HepG2 (cell line): ENCODE data around the gene UGT1A8.

Experiments
- EP300 ChIP-seq, 3 experiments: sonication (generic) in 1 of 3; formaldehyde crosslinking in 1 of 3; IDR thresholded peaks; 2 replicates each; pipeline versions ENCODE4 v1.5.1 to v1.6.1; 2011 to 2020; ENCODE audit warnings: low read depth in 2 of 3, low read length in 2 of 3, borderline replicate concordance in 1 of 3, improper control_type of control experiment in 1 of 3, mild to moderate bottlenecking in 1 of 3, missing genetic modification reagents in 1 of 3, moderate library complexity in 1 of 3
- FOXK1 ChIP-seq: sonication (generic); formaldehyde crosslinking; IDR thresholded peaks from 2 replicates; pipeline ENCODE4 v1.4.0; 2020; ENCODE audit warnings: low read depth, missing genetic modification reagents, borderline replicate concordance
- NFRKB ChIP-seq: fragments of 450-650 bp; IDR thresholded peaks from 2 replicates; pipeline ENCODE4 v1.6.1; 2017
- TF ChIP-seq, protein P1 (sequence below): sonication (generic); formaldehyde crosslinking; IDR thresholded peaks from 2 replicates; pipeline ENCODE4 v1.4.0; 2020; ENCODE audit warnings: low read depth, missing genetic modification reagents
- TF ChIP-seq, protein P2 (sequence below): sonication (generic); formaldehyde crosslinking; IDR thresholded peaks from 2 replicates; pipeline ENCODE4 v1.5.0; 2020; ENCODE audit warnings: mild to moderate bottlenecking, missing genetic modification reagents, moderate library complexity

DNA sequence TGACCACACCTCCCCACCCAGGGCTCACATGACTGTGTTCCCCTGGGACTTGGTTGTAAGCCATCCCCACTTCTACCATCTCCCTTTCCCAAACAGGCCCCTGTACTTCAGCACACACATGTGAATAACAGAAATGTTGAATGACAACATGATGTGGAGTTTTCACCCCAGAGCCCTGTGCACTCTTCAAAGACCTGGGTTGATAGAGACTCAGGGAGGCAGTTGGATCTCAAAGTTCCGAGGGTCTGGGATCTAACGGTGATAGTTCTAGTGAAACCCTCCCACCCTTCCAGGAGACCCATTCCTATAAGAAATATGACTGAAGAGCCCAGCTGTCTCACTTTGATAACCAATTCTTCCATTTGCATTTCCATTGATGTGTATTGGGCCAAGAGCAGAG lies 160.6 kb downstream of the UGT1A8 start, which contains the start of gene MROH2A:
- TF ChIP-seq EP300 (IDR thresholded peaks at IDR 0.05; ENCODE audit: low read depth in 2 of 2, low read length in 2 of 2) (no peak), EP300 (CRISPR knock-in tag; IDR thresholded peaks at IDR 0.05; ENCODE audit: borderline replicate concordance) (no peak), FOXK1 (CRISPR knock-in tag) (no peak), NFRKB (no peak)
- TF ChIP-seq, protein P1, sequence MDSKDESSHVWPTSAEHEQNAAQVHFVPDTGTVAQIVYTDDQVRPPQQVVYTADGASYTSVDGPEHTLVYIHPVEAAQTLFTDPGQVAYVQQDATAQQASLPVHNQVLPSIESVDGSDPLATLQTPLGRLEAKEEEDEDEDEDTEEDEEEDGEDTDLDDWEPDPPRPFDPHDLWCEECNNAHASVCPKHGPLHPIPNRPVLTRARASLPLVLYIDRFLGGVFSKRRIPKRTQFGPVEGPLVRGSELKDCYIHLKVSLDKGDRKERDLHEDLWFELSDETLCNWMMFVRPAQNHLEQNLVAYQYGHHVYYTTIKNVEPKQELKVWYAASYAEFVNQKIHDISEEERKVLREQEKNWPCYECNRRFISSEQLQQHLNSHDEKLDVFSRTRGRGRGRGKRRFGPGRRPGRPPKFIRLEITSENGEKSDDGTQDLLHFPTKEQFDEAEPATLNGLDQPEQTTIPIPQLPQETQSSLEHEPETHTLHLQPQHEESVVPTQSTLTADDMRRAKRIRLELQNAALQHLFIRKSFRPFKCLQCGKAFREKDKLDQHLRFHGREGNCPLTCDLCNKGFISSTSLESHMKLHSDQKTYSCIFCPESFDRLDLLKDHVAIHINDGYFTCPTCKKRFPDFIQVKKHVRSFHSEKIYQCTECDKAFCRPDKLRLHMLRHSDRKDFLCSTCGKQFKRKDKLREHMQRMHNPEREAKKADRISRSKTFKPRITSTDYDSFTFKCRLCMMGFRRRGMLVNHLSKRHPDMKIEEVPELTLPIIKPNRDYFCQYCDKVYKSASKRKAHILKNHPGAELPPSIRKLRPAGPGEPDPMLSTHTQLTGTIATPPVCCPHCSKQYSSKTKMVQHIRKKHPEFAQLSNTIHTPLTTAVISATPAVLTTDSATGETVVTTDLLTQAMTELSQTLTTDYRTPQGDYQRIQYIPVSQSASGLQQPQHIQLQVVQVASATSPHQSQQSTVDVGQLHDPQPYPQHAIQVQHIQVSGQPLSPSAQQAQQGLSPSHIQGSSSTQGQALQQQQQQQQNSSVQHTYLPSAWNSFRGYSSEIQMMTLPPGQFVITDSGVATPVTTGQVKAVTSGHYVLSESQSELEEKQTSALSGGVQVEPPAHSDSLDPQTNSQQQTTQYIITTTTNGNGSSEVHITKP = no peak
- TF ChIP-seq, protein P2, sequence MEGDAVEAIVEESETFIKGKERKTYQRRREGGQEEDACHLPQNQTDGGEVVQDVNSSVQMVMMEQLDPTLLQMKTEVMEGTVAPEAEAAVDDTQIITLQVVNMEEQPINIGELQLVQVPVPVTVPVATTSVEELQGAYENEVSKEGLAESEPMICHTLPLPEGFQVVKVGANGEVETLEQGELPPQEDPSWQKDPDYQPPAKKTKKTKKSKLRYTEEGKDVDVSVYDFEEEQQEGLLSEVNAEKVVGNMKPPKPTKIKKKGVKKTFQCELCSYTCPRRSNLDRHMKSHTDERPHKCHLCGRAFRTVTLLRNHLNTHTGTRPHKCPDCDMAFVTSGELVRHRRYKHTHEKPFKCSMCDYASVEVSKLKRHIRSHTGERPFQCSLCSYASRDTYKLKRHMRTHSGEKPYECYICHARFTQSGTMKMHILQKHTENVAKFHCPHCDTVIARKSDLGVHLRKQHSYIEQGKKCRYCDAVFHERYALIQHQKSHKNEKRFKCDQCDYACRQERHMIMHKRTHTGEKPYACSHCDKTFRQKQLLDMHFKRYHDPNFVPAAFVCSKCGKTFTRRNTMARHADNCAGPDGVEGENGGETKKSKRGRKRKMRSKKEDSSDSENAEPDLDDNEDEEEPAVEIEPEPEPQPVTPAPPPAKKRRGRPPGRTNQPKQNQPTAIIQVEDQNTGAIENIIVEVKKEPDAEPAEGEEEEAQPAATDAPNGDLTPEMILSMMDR (CRISPR knock-in tag) = no peak
